Stimulated activated CD8-positive, alpha-beta memory T cell treated with anti-CD3 and anti-CD28 coated beads, Interleukin-15, amount 100 ng/mL, for 1 hour (primary cell): ENCODE measurements around the gene ABCC4.
"Not testable (repeated sequence)": the region's sequence is repeated elsewhere in the genome, so short reads cannot be mapped to it uniquely, and the experiment has no call there.

Experiments
- DNase-seq: peaks from one replicate; pipeline ENCODE4 v3.0.0-alpha.2; 2020; ENCODE audit warnings: low read depth

The ABCC4 gene

DNA sequence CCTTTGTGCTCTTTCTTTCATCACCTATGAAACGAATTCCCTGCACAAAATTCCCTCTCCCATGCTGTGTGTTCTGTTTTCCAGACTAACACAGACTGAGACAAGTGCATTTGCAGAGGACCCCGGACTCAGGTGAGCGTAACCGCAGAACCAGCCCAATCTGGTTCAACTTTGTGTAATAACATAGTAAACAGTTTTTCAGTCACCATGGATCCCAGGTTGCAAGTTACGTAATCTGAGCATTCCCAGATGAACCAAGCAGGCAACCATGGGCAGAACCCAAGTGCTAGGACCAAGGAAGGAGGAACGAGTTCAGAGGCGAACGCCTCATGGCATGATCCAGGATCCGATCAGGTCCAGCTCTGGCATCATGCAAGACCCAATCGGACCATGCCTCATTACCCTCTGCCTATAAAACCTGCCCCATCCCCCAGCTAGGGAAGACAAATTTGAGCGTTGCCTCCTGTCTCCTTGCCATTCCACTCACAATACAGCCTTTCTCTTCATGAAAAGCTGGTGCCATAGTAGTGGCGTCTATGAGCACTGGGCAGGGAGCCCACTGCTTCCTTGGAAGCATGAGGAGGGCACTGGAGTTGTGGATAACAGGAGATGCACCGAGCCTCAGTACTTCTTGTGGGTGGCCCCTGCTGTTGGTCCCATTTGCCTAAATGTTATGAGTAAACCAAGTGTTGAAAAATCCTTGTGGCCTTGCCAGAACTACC lies 107.6 kb downstream of the ABCC4 start:
- DNase-seq: no peak

DNA sequence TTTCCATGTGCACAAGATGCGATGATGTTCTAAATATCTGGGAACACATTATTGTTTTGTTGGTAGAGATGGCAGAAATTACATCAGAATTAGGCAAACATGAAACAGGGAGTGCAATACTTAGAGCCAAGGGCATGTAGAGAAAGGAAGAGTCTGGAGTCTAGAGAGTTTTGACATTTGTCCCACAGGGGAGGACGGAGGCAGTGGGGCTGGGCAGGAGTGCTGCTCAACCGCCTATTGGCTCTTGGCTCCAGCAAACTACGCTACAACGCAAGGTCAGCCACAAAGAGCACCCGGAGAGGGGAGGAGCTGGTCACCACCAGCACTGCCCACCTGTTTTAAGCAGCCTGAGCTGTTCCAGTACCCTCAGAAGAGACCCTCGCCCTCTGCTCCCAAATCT lies 108.3 kb downstream of the ABCC4 start:
- no peak for DNase-seq

DNA sequence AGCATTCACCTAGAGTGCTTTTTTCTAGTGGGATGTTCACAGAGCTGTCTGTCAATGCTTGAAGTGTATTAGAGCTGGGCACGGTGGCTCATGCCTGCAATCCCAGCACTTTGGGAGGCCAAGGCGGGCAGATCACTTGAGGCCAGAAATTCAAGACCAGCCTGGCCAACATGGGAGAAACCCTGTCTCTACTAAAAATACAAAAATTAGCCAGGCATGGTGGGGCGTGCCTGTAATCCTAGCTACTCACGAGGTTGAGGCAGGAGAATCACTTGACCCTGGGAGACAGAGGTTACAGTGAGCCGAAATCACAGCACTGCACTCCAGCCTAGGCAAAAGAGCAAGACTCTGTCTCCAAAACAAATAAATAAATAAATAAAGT lies 108.7 kb downstream of the ABCC4 start:
- not testable (repeated sequence) for DNase-seq

DNA sequence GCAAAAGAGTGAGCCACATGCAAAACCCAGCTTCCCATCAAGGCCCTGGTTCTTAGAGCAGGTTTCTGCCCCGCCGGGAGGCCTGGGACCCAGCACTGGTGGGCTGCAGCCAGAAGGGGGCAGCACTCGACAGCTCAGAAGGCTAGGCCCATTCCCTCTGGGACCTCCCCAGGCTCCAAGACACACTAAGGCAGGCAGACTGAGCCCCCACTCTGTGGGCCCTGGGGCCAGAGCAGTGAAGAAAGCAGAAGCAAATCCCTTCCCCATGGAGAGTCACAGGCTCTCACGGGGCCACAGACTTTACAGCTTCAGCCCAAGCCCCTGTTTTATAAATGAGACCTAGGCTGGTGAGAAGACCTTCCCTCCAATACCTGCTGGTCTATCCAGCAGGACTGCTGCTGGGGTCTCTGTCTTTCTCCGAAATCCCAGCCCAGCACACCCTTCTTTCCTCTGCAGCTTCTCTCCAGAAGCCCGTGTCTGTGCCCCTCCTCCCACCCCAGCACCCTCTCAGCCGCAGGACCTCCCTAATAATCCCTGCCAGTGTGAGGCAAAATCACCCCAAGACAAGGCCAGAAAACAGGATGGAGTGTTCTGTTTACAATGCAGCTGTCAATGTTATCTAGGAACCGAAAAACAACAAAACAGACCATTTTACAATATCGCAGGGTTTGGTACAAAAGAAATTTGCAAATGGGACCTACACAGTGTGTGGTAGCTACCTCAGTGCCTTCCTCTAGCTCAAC lies 109.3 kb downstream of the ABCC4 start:
- peak; percentile 35 for DNase-seq

DNA sequence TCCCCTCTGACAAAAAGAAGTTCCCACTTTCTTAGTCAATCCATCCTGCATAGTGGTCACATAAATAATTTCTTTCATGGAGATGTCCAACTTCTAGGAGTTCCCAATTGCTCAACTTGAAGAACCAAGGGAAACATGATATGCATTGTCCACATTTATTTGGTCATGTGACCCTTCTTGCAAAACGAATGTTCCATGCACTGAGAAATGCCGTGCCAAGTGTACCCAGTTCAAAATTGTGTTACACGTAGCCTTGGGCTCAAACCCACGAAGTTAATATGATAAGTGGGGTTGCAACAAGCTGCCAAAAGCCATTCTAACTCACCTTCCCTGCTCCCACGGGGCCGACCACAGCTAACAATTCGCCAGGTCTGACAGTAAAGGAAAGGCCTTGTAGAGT lies 113.1 kb downstream of the ABCC4 start:
- DNase-seq: no peak

DNA sequence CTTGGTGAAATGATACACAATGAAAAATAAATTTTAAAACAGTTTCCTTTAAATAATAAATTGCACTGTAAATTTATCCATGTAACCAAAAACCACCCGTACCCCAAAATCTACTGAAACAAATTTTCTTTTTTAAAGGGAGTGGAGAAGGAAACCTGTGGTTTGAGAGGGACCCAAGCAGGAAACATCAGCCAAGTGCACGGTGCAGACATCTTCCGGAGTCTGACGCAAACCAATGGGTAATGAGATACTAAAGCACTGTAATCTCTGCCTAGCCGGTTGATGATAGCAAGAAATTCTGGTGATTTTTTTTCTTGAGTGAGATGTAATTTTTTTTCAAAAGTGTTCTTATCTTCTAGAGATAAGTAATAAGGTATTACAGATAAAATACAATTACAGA lies 115.4 kb downstream of the ABCC4 start:
- peak; percentile 17 for DNase-seq

DNA sequence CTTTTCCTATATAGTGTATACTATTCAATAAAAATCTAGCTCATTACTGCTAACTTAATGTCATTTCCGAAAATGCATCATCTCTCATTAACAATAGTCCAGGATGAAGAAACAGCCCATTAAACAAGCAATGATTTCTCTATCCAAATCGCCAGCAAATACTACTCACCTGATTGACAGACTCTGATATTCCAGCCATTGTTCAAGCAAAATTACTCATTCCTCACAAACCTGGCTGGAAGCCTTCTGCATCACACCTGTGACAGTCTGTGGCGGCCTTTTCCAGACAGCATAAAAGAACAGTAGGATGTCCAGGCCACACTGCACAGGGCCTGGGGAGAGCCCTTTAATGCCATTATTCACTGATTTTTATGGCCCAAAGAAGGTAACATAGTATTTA lies 115.9 kb downstream of the ABCC4 start:
- no peak for DNase-seq

DNA sequence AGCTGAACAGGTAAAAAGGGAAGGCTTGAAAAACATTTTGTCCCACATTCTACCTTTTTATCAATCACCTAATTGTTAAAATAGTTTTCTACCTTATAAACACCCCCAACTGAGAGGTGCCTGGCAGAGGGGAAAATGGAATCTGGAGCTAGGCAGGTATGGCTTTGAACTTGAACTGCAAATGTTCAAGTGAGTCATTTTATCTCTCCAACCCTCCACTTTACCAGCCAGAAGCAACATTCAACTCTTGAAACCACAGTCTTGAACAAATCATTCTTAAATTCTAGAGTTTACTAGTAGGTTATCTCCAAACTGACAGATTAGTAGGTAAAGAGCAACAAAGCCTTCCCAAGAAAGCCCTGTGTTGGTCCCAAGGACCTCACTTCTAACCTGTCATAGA lies 116.9 kb downstream of the ABCC4 start:
- DNase-seq: no peak

DNA sequence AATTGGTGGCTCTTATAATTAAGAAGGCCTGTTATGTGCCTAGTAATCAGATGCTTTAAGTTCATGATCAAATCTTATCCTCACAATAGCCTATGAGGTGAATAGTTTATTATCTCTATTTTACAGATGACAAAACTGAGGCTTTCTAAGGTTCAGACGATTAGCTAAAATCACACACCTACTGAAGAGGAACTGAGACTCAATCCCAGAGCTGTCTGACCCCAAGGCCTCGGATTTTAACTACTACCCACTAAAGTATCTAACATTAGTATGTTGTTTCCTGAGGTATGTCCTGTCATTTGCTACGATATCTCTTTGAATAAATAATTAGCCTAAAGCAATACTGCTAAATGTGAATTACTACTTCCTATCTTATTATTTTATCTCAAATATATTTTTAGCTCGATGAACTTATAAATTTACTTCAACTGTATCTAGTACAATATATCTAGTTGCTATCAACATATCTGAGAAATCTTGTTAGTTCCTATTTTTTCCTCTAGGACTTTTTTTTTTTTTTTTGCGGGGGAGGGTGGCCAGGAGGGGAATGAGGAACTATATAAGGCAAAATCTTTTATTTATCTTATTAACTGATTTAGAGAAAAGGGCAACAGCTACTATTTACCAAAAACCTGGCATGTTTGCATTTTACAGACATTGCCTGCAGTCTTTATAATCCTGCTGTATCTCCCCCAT lies 118.5 kb downstream of the ABCC4 start:
- no peak for DNase-seq

DNA sequence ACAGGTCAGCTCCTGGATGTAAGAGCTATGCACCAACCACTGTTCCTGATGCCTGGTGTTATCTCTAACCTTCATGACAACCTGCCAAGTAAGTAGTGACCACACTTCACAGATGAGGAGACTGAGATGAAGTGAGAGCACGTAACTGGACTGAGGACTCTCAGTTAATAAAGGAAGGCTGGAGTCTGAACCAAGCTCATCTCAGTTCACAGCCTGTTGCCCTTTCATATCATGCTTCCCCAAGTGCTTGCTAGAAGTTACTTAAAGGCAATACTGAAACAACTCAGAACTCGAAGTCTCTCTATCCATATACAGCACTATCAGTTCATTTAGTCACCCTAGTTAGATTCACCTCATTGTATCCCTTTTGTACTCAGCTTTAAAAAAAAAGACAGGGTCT lies 119.7 kb downstream of the ABCC4 start:
- no peak for DNase-seq

DNA sequence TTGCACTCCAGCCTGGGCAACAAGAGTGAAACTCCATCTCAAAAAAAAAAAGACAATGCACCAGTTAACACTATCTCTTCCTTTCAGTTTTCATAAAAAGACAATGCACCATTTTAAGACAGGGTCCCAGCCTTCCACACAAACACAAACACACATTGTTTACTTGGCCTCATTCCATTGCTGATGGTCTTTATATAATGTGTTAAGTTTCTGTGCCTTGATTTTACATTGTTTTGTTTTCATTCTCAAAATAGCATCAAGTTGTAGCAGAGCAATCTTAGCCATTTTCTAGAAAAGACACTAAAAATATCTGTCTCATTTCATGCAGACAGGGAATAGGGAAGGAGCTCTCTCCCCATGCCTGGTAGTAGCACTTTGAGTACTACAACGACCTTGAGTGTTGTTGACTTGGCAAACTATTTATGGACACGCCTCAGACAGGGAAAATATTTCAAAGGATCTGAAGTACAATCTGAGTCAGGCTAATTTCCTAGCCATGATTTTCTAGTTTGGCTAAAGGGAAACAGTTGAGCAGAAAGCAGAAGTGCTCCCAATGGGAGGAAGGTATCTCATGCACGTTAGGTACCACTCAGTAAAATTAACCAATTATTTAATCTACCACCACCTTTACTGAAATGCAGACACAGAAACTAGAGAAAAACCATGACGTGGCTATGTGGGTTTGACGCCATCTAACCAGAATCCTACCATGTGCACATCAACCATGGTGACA lies 120.6 kb downstream of the ABCC4 start:
- no peak for DNase-seq

DNA sequence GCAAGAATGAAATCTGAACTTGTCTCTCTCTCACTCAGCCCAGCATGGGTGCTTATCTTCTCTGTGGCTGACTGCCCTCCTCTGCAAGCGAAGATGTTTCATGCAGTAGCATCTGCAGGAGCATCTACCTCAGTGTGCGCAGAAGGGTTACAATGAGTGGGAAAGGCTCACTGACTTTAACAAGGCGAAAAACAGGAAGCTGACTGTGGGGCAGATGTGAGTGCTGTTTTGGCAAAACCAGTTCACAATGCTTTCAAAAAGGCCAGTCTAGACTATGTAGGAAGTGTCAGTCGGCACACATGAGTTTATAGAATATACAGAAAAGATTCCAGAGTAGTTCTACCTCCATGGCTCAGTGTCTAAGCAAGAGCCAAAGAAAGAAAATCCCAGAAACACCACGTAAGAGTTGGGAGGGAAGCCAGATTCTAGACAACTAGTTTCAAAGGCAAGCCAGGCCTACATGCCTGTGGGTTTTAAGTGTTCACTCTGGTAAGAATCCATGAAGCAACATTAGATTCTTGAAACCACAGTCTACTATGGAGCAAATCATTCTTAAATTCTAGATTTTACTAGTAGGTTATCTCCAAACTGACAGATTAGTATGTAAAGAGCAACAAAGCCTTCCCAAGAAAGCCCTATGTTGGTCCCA lies 124.5 kb downstream of the ABCC4 start:
- DNase-seq: no peak

DNA sequence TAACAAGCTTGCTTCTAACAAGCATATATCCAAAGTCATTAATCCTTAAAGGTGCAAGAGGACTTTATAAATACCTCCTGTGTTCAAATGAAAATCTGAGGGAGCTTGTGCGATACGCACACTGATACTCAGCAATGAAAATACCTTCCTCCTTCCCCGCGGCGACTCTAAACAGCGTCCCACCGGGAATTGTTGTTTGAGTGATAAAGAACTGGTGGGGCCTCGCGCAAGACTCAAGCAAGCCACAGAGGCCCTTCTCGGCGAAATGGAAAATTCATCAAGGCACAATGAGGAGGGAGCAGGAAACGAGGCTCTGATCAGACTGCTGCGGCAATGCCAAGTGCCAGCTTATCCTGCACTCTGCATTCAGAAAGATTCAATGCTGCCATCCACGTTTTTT lies 126.7 kb downstream of the ABCC4 start:
- DNase-seq: no peak

DNA sequence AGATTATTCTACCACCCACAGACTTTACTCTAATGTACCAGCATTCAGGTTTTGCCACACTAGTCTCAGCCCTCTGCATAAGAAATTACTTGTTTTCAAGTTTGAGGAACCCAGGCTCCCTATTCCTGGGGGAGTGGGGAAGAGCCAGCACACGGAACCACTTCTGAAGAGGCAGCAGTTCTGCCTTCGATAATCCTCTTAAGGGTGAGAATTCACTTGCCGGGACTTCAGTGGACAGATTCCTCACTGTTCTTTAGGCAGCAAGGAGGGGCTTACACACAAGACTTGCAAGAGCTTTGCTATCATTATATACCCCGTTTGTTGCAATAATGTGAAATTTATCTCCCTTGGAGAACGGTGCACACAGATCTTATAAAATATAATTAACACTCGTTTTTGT lies 133.1 kb downstream of the ABCC4 start:
- no peak for DNase-seq

DNA sequence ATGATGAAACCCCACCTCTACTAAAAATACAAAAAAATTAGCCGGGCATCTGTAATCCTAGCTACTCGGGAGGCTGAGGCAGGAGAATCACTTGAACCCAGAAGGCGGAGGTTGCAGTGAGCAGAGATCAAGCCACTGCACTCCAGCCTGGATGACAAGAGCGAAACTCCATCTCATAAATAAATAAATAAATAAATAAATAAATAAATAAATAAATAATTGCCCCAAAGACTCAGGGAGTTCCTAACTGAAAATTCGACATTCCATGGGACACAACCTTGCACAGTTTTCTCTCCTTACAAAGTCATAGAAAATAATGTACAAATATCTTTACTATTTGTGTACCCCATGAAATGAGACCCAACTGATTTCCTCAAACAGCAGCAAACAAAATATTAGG lies 134.2 kb downstream of the ABCC4 start:
- DNase-seq: not testable (repeated sequence)

DNA sequence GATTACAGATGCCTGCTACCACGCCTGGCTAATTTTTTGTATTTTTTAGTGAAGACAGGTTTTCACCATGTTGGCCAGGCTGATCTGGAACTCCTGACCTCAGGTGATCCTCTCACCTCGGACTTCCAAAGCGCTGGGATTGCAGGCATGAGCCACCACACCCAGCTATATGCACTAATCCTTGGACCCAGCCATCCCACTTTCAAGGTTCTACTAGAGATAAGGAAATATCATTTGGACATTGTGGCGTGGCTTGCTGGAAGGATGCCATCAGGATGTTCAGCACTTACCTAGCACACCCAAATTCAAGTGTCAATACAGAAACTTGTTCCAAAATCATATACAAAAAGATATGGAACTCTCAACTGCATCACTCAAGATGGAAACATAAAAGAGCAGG lies 136.4 kb downstream of the ABCC4 start:
- DNase-seq: no peak

DNA sequence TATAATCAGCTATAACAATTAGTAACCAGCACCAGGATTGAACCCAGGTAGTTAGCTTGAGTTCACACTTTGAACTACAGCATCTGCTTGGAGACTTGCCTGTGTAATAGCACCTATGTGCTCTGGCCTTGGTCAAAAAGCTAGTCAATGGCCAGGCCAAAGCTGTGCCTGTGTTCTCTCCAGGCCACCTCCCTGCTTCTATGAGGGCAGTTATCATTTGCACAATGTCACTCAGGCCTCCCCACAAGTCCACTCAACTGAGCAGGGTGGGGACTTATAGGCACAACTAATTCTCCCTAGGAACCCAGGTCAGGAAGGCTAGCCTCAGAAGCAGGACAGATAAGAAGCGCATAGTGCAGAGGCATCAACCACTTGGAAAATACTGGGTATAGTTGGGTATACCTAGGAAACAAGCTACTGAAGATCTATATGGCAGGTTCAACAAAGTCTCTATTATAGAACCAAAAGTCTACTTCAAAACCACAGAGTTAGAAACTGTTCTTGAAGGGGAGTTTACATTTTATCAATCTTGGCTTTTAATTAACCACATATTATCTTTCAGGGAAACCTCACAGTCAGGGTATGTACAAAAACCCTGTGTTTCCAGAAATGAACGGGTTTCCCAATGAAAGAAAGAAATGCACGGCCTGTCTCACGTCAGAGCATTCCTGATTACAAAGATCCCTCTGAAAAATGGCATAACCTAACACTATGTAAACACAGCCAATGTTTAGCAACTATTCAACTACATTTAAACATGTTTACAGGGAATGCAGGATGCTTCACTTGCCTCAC lies 140.9 kb downstream of the ABCC4 start:
- DNase-seq: no peak

DNA sequence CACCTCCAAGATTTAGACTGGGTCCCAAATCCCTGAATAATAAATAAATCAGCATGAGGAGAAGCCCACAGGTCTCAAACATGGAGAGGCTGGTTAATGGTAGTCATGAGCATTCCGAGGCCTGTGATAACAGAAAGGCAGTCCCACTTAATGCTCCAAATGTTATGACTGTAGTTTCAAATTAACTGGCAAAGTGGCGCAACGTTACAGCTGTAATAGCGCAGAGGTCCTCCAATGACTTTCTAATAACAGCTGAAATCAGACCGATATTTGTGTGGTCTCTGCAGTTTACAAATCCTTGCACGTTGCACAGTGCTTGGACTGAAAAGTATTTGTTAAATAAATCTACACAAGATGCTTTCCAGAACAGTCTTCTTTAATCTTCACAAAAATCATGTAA lies 141.8 kb downstream of the ABCC4 start:
- DNase-seq: no peak

DNA sequence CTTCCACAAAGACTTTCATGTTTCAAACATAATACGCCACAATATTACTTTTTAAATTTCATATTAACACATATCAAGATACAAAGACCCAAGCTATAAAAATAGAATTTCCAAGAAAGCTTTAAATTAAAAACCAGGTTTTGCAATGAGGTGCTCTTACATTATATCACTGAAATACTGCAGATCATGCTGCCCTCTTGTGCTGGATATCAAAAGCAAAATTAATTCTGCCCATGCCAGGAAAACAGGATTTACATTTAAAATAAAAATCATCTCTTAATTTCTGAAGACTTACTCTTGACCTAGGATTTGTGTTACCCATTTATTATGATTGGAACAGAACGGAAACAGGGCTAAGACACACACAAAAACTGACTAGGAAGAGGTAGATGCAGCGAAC lies 145.0 kb downstream of the ABCC4 start:
- no peak for DNase-seq

DNA sequence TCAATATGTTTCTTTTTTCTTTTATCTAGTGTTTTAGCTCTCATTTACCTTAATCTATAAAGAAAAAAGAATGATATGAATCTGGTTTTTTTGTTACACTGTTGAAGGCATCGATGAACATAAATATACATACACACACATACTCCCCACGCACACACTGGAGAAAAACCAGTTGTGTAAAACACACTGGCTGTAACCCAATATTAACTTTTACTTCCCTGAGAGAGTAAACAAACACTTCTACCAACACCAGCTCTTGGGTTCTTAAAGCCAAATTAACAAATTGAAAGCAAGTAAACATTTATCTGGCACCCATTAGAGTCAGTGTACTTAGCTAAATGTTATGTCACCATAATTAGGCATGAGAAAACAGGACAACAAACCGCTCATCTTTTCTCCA lies 145.7 kb downstream of the ABCC4 start:
- DNase-seq: no peak

DNA sequence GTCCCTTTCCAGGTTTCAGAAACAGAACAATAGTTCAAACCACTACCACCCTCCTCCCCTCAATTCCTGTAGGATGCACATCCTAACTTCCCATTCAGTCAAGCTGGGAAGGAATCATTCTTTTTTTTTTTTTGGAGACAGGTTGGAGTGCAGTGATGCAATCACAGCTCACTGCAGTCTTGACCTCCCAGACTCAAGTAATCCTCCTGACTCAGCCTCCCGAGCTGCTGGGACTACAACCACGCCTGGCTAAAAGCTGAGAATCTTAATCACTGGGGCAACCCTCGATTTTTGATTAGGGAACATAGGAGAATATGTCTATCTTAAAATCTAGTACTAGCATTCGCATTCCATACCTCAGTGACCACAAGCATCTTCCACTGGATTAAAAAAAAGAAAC lies 146.2 kb downstream of the ABCC4 start:
- DNase-seq: no peak
